Measurements from ENCODE around the gene NEDD9.

The NEDD9 gene

GRCh38 chr6:11230158-11231107, 2.0 kb downstream of the NEDD9 start:
- Histone ChIP-seq H3K4me2 (ENCODE audit: low read length) (no peak overlapping the region), H3K4me3 (ENCODE audit: low read length) (no peak overlapping the region), H4K20me1 (ENCODE audit: control insufficient read depth, insufficient read depth, low read depth, low read length) (no peaks in the 10 kb centered on the region), H3F3A (ENCODE audit: control insufficient read depth, insufficient read depth) (no peaks in the 10 kb centered on the region), H3K36me3 (ENCODE audit: control insufficient read depth, low read length) (no peaks in the 10 kb centered on the region), H3K9me2 (replicated peaks; ENCODE audit: control insufficient read depth, low read length) (no peaks in the 10 kb centered on the region), H3K27me3 (ENCODE audit: control insufficient read depth, low read length) (peaks cover 7% of the 10 kb centered on the region; the same call in 1 of the 2 replicates), H3K27ac (ENCODE audit: low read depth, low read length) (no peak overlapping the region), H3K79me2 (ENCODE audit: control insufficient read depth, low read length) (no peaks in the 10 kb centered on the region), H3K9me3 (ENCODE audit: control insufficient read depth, insufficient read depth, low read length) (no peaks in the 10 kb centered on the region), H3K4me1 (ENCODE audit: control insufficient read depth, low read length) (peaks cover 15% of the 10 kb centered on the region)
- TF ChIP-seq EZH2phosphoT487 (IDR thresholded peaks at IDR 0.05; ENCODE audit: borderline replicate concordance, low read length) (no peak), CTCF (IDR thresholded peaks at IDR 0.05; ENCODE audit: low read depth, low read length, poor library complexity, severe bottlenecking) (no peak)

- no peaks in the 10 kb centered on the region for H3K36me3 ChIP-seq (ENCODE audit: control insufficient read depth, low read length)
- peaks cover 20% of the 10 kb centered on the region for H3K4me1 ChIP-seq (ENCODE audit: control insufficient read depth, low read length)
- no peaks in the 10 kb centered on the region for H4K20me1 ChIP-seq (ENCODE audit: control insufficient read depth, insufficient read depth, low read depth, low read length)
- H3K4me3 ChIP-seq (ENCODE audit: low read length): no peak overlapping the region
- no peak overlapping the region for H3K27ac ChIP-seq (ENCODE audit: low read depth, low read length)
- no peaks in the 10 kb centered on the region for H3K9me3 ChIP-seq (ENCODE audit: control insufficient read depth, insufficient read depth, low read length)
- no peaks in the 10 kb centered on the region for H3K9me2 ChIP-seq (replicated peaks; ENCODE audit: control insufficient read depth, low read length)
- H3K79me2 ChIP-seq (ENCODE audit: control insufficient read depth, low read length): no peaks in the 10 kb centered on the region
- H3K27me3 ChIP-seq (ENCODE audit: control insufficient read depth, low read length): peaks cover 7% of the 10 kb centered on the region; the same call in 1 of the 2 replicates
- TF ChIP-seq EZH2phosphoT487 (IDR thresholded peaks at IDR 0.05; ENCODE audit: borderline replicate concordance, low read length) (no peak), CTCF (IDR thresholded peaks at IDR 0.05; ENCODE audit: low read depth, low read length, poor library complexity, severe bottlenecking) (no peak)
- no peak overlapping the region for H3K4me2 ChIP-seq (ENCODE audit: low read length)
- H3F3A ChIP-seq (ENCODE audit: control insufficient read depth, insufficient read depth): no peaks in the 10 kb centered on the region
Observed at GRCh38 chr6:11229655-11230046, 2.8 kb downstream of the NEDD9 start.

GRCh38 chr6:11228935-11229654, 3.4 kb downstream of the NEDD9 start:
- H3K36me3 ChIP-seq (ENCODE audit: control insufficient read depth, low read length): no peaks in the 10 kb centered on the region
- H3K27ac ChIP-seq (ENCODE audit: low read depth, low read length): no peak overlapping the region
- no peaks in the 10 kb centered on the region for H3K9me3 ChIP-seq (ENCODE audit: control insufficient read depth, insufficient read depth, low read length)
- H3K4me1 ChIP-seq (ENCODE audit: control insufficient read depth, low read length): peaks cover 20% of the 10 kb centered on the region
- no peaks in the 10 kb centered on the region for H3K9me2 ChIP-seq (replicated peaks; ENCODE audit: control insufficient read depth, low read length)
- peaks cover 7% of the 10 kb centered on the region; the same call in 1 of the 2 replicates for H3K27me3 ChIP-seq (ENCODE audit: control insufficient read depth, low read length)
- no peak overlapping the region for H3K4me2 ChIP-seq (ENCODE audit: low read length)
- H3F3A ChIP-seq (ENCODE audit: control insufficient read depth, insufficient read depth): no peaks in the 10 kb centered on the region
- H3K4me3 ChIP-seq (ENCODE audit: low read length): no peak overlapping the region
- TF ChIP-seq EZH2phosphoT487 (IDR thresholded peaks at IDR 0.05; ENCODE audit: borderline replicate concordance, low read length) (no peak), CTCF (IDR thresholded peaks at IDR 0.05; ENCODE audit: low read depth, low read length, poor library complexity, severe bottlenecking) (no peak)
- no peaks in the 10 kb centered on the region for H3K79me2 ChIP-seq (ENCODE audit: control insufficient read depth, low read length)
- no peaks in the 10 kb centered on the region for H4K20me1 ChIP-seq (ENCODE audit: control insufficient read depth, insufficient read depth, low read depth, low read length)
